ENCODE results near the gene P2RY2.
A peak's percentile ranks its signal among the peaks of the same experiment; 100 is the strongest.

The P2RY2 gene

GRCh38 chr11:73200256-73200655 lies 17.8 kb upstream of the P2RY2 start:
- peak overlapping the region in 2 of 11 experiments; percentile 13 to 23; a peak in 1 of 22 replicates for H3K27ac ChIP-seq
- H3K27me3 ChIP-seq, result no peaks in the 10 kb centered on the region
- 0 out of 22 replicates have a peak overlapping the region, but pooled peaks of 1 of the 11 experiments have one; percentile 6 for H3K9ac ChIP-seq
- peak overlapping the region in 2 of 11 experiments; percentile 10 to 64; a peak in 4 of 22 replicates for H3K4me2 ChIP-seq
- no peaks in the 10 kb centered on the region for H4K20me1 ChIP-seq
- no peaks in the 10 kb centered on the region for H3K9me3 ChIP-seq (replicated peaks in 1 of 11)
- no peak overlapping the region for H3K4me3 ChIP-seq
- H3K4me1 ChIP-seq, result peaks cover 16 to 55% (median 38%) of the 10 kb centered on the region in 10 experiments
- TF ChIP-seq Cebpa-rat (IDR thresholded peaks at IDR 0.05), result no peak
- no peaks in the 10 kb centered on the region for H3K36me3 ChIP-seq

GRCh38 chr11:73201249-73201648 lies 16.8 kb upstream of the P2RY2 start:
- no peaks in the 10 kb centered on the region for H3K27me3 ChIP-seq

GRCh38 chr11:73201888-73202780 lies 15.9 kb upstream of the P2RY2 start:
- no peak for TF ChIP-seq Cebpa-rat (IDR thresholded peaks at IDR 0.05)
- peak overlapping the region in 9 of 11 experiments; percentile 5 to 64 (median 47); a peak in 10 of 22 replicates for H3K4me2 ChIP-seq
- no peaks in the 10 kb centered on the region for H3K27me3 ChIP-seq
- peak overlapping the region in 4 of 11 experiments; percentile 10 to 44 (median 34); a peak in 7 of 22 replicates for H3K27ac ChIP-seq
- H3K4me3 ChIP-seq, result no peak overlapping the region
- H3K9me3 ChIP-seq (replicated peaks in 1 of 11), result no peaks in the 10 kb centered on the region
- H4K20me1 ChIP-seq, result no peaks in the 10 kb centered on the region
- no peak overlapping the region for H3K9ac ChIP-seq
- H3K4me1 ChIP-seq, result peaks cover 17 to 73% (median 50%) of the 10 kb centered on the region in 10 experiments
- H3K36me3 ChIP-seq, result no peaks in the 10 kb centered on the region

More at GRCh38 chr11:73201249-73201648, 16.8 kb upstream of the P2RY2 start:
- Histone ChIP-seq H3K27ac (peak overlapping the region in 5 of 11 experiments; percentile 10 to 44 (median 28); a peak in 5 of 22 replicates), H3K4me1 (peaks cover 17 to 64% (median 48%) of the 10 kb centered on the region in 10 experiments), H3K4me2 (peak overlapping the region in 10 of 11 experiments; percentile 4 to 64 (median 42); a peak in 16 of 22 replicates), H3K9me3 (replicated peaks in 1 of 11) (no peaks in the 10 kb centered on the region), H3K36me3 (no peaks in the 10 kb centered on the region), H3K4me3 (no peak overlapping the region), H3K9ac (no peak overlapping the region), H4K20me1 (no peaks in the 10 kb centered on the region)
- TF ChIP-seq Cebpa-rat (IDR thresholded peaks at IDR 0.05), result no peak

- Histone ChIP-seq H4K20me1 (no peaks in the 10 kb centered on the region), H3K4me2 (peak overlapping the region in 5 of 11 experiments; percentile 81 to 92 (median 90); a peak in 11 of 22 replicates), H3K9me3 (replicated peaks in 1 of 11) (no peaks in the 10 kb centered on the region), H3K36me3 (no peaks in the 10 kb centered on the region), H3K27ac (peak overlapping the region in 6 of 11 experiments; percentile 76 to 92 (median 84); a peak in 9 of 22 replicates), H3K9ac (no peak overlapping the region), H3K27me3 (no peaks in the 10 kb centered on the region), H3K4me3 (no peak overlapping the region), H3K4me1 (peaks cover 17 to 75% (median 52%) of the 10 kb centered on the region in 10 experiments)
- no peak for TF ChIP-seq Cebpa-rat (IDR thresholded peaks at IDR 0.05)
Measured at GRCh38 chr11:73203322-73203721, 14.8 kb upstream of the P2RY2 start.

GRCh38 chr11:73203790-73204189 lies 14.3 kb upstream of the P2RY2 start:
- Histone ChIP-seq H3K36me3 (no peaks in the 10 kb centered on the region), H3K27me3 (no peaks in the 10 kb centered on the region), H3K9ac (peak overlapping the region in 4 of 11 experiments; percentile 45 to 74 (median 69); a peak in 5 of 22 replicates), H4K20me1 (no peaks in the 10 kb centered on the region), H3K4me1 (peaks cover 17 to 70% (median 50%) of the 10 kb centered on the region in 10 experiments), H3K4me3 (no peak overlapping the region), H3K4me2 (peak overlapping the region; percentile 73 to 92 (median 84); a peak in 20 of 22 replicates), H3K9me3 (replicated peaks in 1 of 11) (peaks cover 0 to 4% (median 0%) of the 10 kb centered on the region in 11 experiments; a peak in 1 of 22 replicates), H3K27ac (peak overlapping the region; percentile 27 to 92 (median 76); a peak in 17 of 22 replicates)
- no peak for TF ChIP-seq Cebpa-rat (IDR thresholded peaks at IDR 0.05)

- H3K9ac ChIP-seq, result peak overlapping the region in 10 of 11 experiments; percentile 23 to 74 (median 56); a peak in 14 of 22 replicates
- H3K4me3 ChIP-seq, result peak overlapping the region in 3 of 10 experiments; percentile 7 to 44 (median 28); a peak in 4 of 20 replicates
- peaks cover 0 to 6% (median 0%) of the 10 kb centered on the region in 11 experiments; a peak in 1 of 22 replicates for H3K9me3 ChIP-seq (replicated peaks in 1 of 11)
- TF ChIP-seq Cebpa-rat (IDR thresholded peaks at IDR 0.05), result peak in 4 of 11 experiments; percentile 19 to 69 (median 35); a peak in 3 of 22 replicates
- H3K4me2 ChIP-seq, result peak overlapping the region; percentile 73 to 92 (median 84)
- H3K36me3 ChIP-seq, result no peaks in the 10 kb centered on the region
- peaks cover 17 to 68% (median 49%) of the 10 kb centered on the region in 10 experiments for H3K4me1 ChIP-seq
- H3K27me3 ChIP-seq, result no peaks in the 10 kb centered on the region
- H4K20me1 ChIP-seq, result no peaks in the 10 kb centered on the region
- peak overlapping the region; percentile 27 to 92 (median 76); a peak in 20 of 22 replicates for H3K27ac ChIP-seq
Measured at GRCh38 chr11:73204711-73205121, 13.4 kb upstream of the P2RY2 start.

- Histone ChIP-seq H3K27ac (peak overlapping the region in 9 of 11 experiments; percentile 52 to 92 (median 78); a peak in 16 of 22 replicates), H3K4me1 (peaks cover 17 to 63% (median 45%) of the 10 kb centered on the region in 10 experiments), H3K27me3 (no peaks in the 10 kb centered on the region), H3K4me2 (peak overlapping the region; percentile 73 to 92 (median 84); a peak in 21 of 22 replicates), H3K36me3 (no peaks in the 10 kb centered on the region), H3K4me3 (no peak overlapping the region), H3K9ac (peak overlapping the region in 5 of 11 experiments; percentile 45 to 74 (median 68); a peak in 7 of 22 replicates), H3K9me3 (replicated peaks in 1 of 11) (peaks cover 0 to 6% (median 0%) of the 10 kb centered on the region in 11 experiments; a peak in 1 of 22 replicates), H4K20me1 (no peaks in the 10 kb centered on the region)
- TF ChIP-seq Cebpa-rat (IDR thresholded peaks at IDR 0.05), result 0 out of 22 replicates have a peak, but pooled peaks of 1 of the 11 experiments have one; percentile 22
Measured at GRCh38 chr11:73205661-73206343, 12.3 kb upstream of the P2RY2 start.

- Histone ChIP-seq H3K9me3 (replicated peaks in 1 of 11) (peaks cover 0 to 6% (median 0%) of the 10 kb centered on the region in 11 experiments; a peak in 1 of 22 replicates), H3K9ac (no peak overlapping the region), H4K20me1 (no peaks in the 10 kb centered on the region), H3K36me3 (no peaks in the 10 kb centered on the region), H3K4me2 (peak overlapping the region in 2 of 11 experiments; percentile 44 to 92; a peak in 4 of 22 replicates), H3K27ac (peak overlapping the region in 3 of 11 experiments; percentile 78 to 92 (median 90); a peak in 5 of 22 replicates), H3K27me3 (no peaks in the 10 kb centered on the region), H3K4me1 (peaks cover 17 to 60% (median 40%) of the 10 kb centered on the region in 10 experiments), H3K4me3 (no peak overlapping the region)
- TF ChIP-seq Cebpa-rat (IDR thresholded peaks at IDR 0.05), result no peak
Measured at GRCh38 chr11:73206801-73207200, 11.3 kb upstream of the P2RY2 start.
